Activated T-helper 1 cell treated with anti-CD3 and anti-CD28 coated beads, Interleukin-12 subunit alpha, Interleukin-12 subunit beta, Interleukin-2, Interleukin-4 antibody, amounts not matched to agents 30 ng/mL and 10 ng/mL and 1 ng/mL, durations not matched to agents 14 hours and 24 hours and 36 hours (primary cell): ENCODE results near the gene PPP2R2C. TPM values are rescaled to one million over a fixed set of nuclear protein-coding genes. Genes with fewer than 3 reads are reported as not detected.

Experiments
- DNase-seq: peaks from one replicate; pipeline ENCODE4 v3.0.0; 2021; ENCODE audit warnings: low spot score
- H3K27ac Mint-ChIP-seq: one replicate; pipeline ENCODE4 v1.8.0; 2021; ENCODE audit warnings: mild to moderate bottlenecking, mixed read lengths
- H3K27me3 Mint-ChIP-seq: one replicate; pipeline ENCODE4 v1.8.0; 2022; ENCODE audit warnings: mild to moderate bottlenecking, moderate library complexity, mixed read lengths; ENCODE audit not compliant: insufficient read depth
- H3K36me3 Mint-ChIP-seq: one replicate; pipeline ENCODE4 v1.8.0; 2021; ENCODE audit warnings: low read depth, mixed read lengths
- H3K4me1 Mint-ChIP-seq: one replicate; pipeline ENCODE4 v1.8.0; 2021; ENCODE audit warnings: low read depth, mixed read lengths
- H3K4me3 Mint-ChIP-seq: one replicate; pipeline ENCODE4 v1.8.0; 2021; ENCODE audit warnings: mild to moderate bottlenecking, moderate library complexity, mixed read lengths
- H3K9me3 Mint-ChIP-seq: one replicate; pipeline ENCODE4 v1.8.0; 2021; ENCODE audit warnings: mixed read lengths
- intact Hi-C: fragments of 100-400 bp; cut with micrococcal nuclease; formaldehyde crosslinking; loops from one replicate; pipeline ENCODE4 v1.15.1; 2024
- total RNA-seq: library from RNA; stranded (reverse); gene quantifications from 2 replicates; pipeline ENCODE4 v1.2.3, GENCODE V29; 2022

The PPP2R2C gene
- total RNA-seq, 1 donor from 2014 or later = not detected

- no peak overlapping the region for H3K4me3 Mint-ChIP-seq
- no peak for DNase-seq
- no peaks in the 10 kb centered on the region for H3K4me1 Mint-ChIP-seq
- H3K27me3 Mint-ChIP-seq = peaks cover 5% of the 10 kb centered on the region
- H3K27ac Mint-ChIP-seq = no peak overlapping the region
- H3K36me3 Mint-ChIP-seq = no peaks in the 10 kb centered on the region
- no peaks in the 10 kb centered on the region for H3K9me3 Mint-ChIP-seq
- intact Hi-C loops = no loop called here
These were observed 96.7 kb downstream of the PPP2R2C start for GRCh38 chr4:6375620-6376295.

GRCh38 chr4:6374575-6374974 is 97.8 kb downstream of the PPP2R2C start:
- DNase-seq = no peak
- intact Hi-C loops = no loop called here
- no peaks in the 10 kb centered on the region for H3K9me3 Mint-ChIP-seq
- H3K4me3 Mint-ChIP-seq = no peak overlapping the region
- no peaks in the 10 kb centered on the region for H3K4me1 Mint-ChIP-seq
- no peak overlapping the region for H3K27ac Mint-ChIP-seq
- no peaks in the 10 kb centered on the region for H3K36me3 Mint-ChIP-seq
- peaks cover 2% of the 10 kb centered on the region for H3K27me3 Mint-ChIP-seq

GRCh38 chr4:6373541-6374410 is 98.6 kb downstream of the PPP2R2C start:
- peaks cover 2% of the 10 kb centered on the region for H3K27me3 Mint-ChIP-seq
- H3K4me3 Mint-ChIP-seq = no peak overlapping the region
- H3K36me3 Mint-ChIP-seq = no peaks in the 10 kb centered on the region
- intact Hi-C loops = no loop called here
- no peak for DNase-seq
- H3K27ac Mint-ChIP-seq = no peak overlapping the region
- H3K9me3 Mint-ChIP-seq = no peaks in the 10 kb centered on the region
- no peaks in the 10 kb centered on the region for H3K4me1 Mint-ChIP-seq

GRCh38 chr4:6372649-6373525 is 99.5 kb downstream of the PPP2R2C start:
- Mint-ChIP-seq H3K27ac (no peak overlapping the region), H3K27me3 (peaks cover 2% of the 10 kb centered on the region), H3K4me1 (no peaks in the 10 kb centered on the region), H3K4me3 (no peak overlapping the region), H3K9me3 (no peaks in the 10 kb centered on the region), H3K36me3 (no peaks in the 10 kb centered on the region)
- peak; percentile 14 for DNase-seq
- intact Hi-C loops = no loop called here

- Mint-ChIP-seq H3K4me3 (no peak overlapping the region), H3K4me1 (no peaks in the 10 kb centered on the region), H3K27ac (no peak overlapping the region), H3K9me3 (no peaks in the 10 kb centered on the region), H3K27me3 (peaks cover 2% of the 10 kb centered on the region), H3K36me3 (no peaks in the 10 kb centered on the region)
- no peak for DNase-seq
- intact Hi-C loops = no loop called here
These were observed 100.6 kb downstream of the PPP2R2C start for GRCh38 chr4:6371812-6372211.

- Mint-ChIP-seq H3K36me3 (no peaks in the 10 kb centered on the region), H3K27ac (no peak overlapping the region), H3K4me3 (no peak overlapping the region), H3K9me3 (no peaks in the 10 kb centered on the region), H3K4me1 (no peaks in the 10 kb centered on the region), H3K27me3 (peaks cover 2% of the 10 kb centered on the region)
- intact Hi-C loops = no loop called here
- DNase-seq = no peak
These were observed 101.1 kb downstream of the PPP2R2C start for GRCh38 chr4:6371271-6371670.

GRCh38 chr4:6369924-6370645 is 102.3 kb downstream of the PPP2R2C start:
- intact Hi-C loops = no loop called here
- no peaks in the 10 kb centered on the region for H3K9me3 Mint-ChIP-seq

GRCh38 chr4:6369511-6369910 is 102.9 kb downstream of the PPP2R2C start:
- Mint-ChIP-seq H3K27ac (no peak overlapping the region), H3K27me3 (peaks cover 2% of the 10 kb centered on the region), H3K36me3 (no peaks in the 10 kb centered on the region), H3K9me3 (no peaks in the 10 kb centered on the region), H3K4me3 (no peak overlapping the region), H3K4me1 (no peaks in the 10 kb centered on the region)
- DNase-seq = no peak
- intact Hi-C loops = no loop called here

More at GRCh38 chr4:6369924-6370645, 102.3 kb downstream of the PPP2R2C start:
- H3K4me1 Mint-ChIP-seq = no peaks in the 10 kb centered on the region
- no peaks in the 10 kb centered on the region for H3K36me3 Mint-ChIP-seq
- H3K27me3 Mint-ChIP-seq = peaks cover 2% of the 10 kb centered on the region
- H3K27ac Mint-ChIP-seq = no peak overlapping the region
- H3K4me3 Mint-ChIP-seq = no peak overlapping the region
- DNase-seq = no peak

GRCh38 chr4:6369035-6369434 is 103.4 kb downstream of the PPP2R2C start:
- no peaks in the 10 kb centered on the region for H3K4me1 Mint-ChIP-seq
- H3K27ac Mint-ChIP-seq = no peak overlapping the region
- no peaks in the 10 kb centered on the region for H3K9me3 Mint-ChIP-seq
- intact Hi-C loops = no loop called here
- H3K27me3 Mint-ChIP-seq = peaks cover 2% of the 10 kb centered on the region
- H3K4me3 Mint-ChIP-seq = no peak overlapping the region
- no peak for DNase-seq
- no peaks in the 10 kb centered on the region for H3K36me3 Mint-ChIP-seq

- no peaks in the 10 kb centered on the region for H3K9me3 Mint-ChIP-seq
- intact Hi-C loops = no loop called here
- H3K27ac Mint-ChIP-seq = no peak overlapping the region
- peaks cover 2% of the 10 kb centered on the region for H3K27me3 Mint-ChIP-seq
- no peak overlapping the region for H3K4me3 Mint-ChIP-seq
- H3K4me1 Mint-ChIP-seq = no peaks in the 10 kb centered on the region
- no peaks in the 10 kb centered on the region for H3K36me3 Mint-ChIP-seq
- DNase-seq = no peak
These were observed 103.8 kb downstream of the PPP2R2C start for GRCh38 chr4:6368601-6369000.

- Mint-ChIP-seq H3K27me3 (peaks cover 2% of the 10 kb centered on the region), H3K9me3 (no peaks in the 10 kb centered on the region), H3K4me1 (no peaks in the 10 kb centered on the region), H3K27ac (no peak overlapping the region), H3K4me3 (no peak overlapping the region), H3K36me3 (no peaks in the 10 kb centered on the region)
- DNase-seq = no peak
- intact Hi-C loops = no loop called here
These were observed 104.3 kb downstream of the PPP2R2C start for GRCh38 chr4:6368096-6368495.

- intact Hi-C loops = no loop called here
- H3K27ac Mint-ChIP-seq = no peak overlapping the region
- H3K4me1 Mint-ChIP-seq = no peaks in the 10 kb centered on the region
- no peaks in the 10 kb centered on the region for H3K9me3 Mint-ChIP-seq
- no peak for DNase-seq
- H3K4me3 Mint-ChIP-seq = no peak overlapping the region
- peaks cover 2% of the 10 kb centered on the region for H3K27me3 Mint-ChIP-seq
- no peaks in the 10 kb centered on the region for H3K36me3 Mint-ChIP-seq
These were observed 105.0 kb downstream of the PPP2R2C start for GRCh38 chr4:6367371-6367851.
